Measurements from ENCODE around the gene CEP95.

CEP95 gene

DNA sequence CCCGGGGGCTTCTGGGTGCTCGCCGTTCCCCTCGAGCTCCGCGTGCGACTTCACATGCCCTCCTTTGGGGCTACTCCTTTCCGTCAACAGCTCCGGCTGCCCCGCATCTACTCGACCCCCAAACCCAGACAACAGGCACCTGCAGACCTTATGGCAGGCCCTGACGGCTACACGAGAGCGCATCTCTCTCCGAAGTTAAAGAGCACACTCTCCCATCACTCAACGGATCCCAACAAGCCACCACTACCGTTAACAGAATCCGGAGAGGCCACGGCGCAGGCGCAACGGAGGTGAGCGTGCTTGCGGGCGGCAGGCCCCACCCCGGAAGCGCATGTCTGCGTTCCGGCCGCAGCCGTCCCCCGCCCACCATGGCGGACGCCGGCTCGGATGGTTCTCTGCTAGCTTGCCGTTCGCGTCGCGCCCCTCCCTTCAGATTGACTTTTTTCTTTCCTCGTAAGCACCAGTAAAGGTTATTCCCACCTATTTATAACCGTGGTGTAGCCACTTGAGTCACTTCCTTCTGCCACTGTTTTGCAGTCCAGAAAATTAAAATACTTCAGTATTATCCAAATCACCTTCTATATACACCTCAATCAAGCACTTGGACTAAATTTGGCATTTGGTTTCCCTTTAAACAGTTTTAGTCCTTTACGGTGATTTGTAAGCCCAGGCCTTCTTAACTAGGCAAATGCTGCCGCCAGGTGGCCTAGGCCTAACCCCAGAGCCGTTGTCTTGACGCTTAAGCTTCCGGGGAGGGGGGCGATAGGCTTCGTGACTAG, 9.8 kb upstream of the CEP95 start, which contains the start of gene POLG2:
Gene POLG2 (minus strand): TSS at position 269 of the 779 bp plus-strand sequence. CDS start 86 bp downstream, at position 183.
- DNase-seq, result peak; percentile 92 to 94

- no peak for DNase-seq
These were observed 9.2 kb upstream of the CEP95 start for GRCh38 chr17:64497565-64498035.

GRCh38 chr17:64498308-64499203, 8.2 kb upstream of the CEP95 start:
- DNase-seq, result no peak

DNA sequence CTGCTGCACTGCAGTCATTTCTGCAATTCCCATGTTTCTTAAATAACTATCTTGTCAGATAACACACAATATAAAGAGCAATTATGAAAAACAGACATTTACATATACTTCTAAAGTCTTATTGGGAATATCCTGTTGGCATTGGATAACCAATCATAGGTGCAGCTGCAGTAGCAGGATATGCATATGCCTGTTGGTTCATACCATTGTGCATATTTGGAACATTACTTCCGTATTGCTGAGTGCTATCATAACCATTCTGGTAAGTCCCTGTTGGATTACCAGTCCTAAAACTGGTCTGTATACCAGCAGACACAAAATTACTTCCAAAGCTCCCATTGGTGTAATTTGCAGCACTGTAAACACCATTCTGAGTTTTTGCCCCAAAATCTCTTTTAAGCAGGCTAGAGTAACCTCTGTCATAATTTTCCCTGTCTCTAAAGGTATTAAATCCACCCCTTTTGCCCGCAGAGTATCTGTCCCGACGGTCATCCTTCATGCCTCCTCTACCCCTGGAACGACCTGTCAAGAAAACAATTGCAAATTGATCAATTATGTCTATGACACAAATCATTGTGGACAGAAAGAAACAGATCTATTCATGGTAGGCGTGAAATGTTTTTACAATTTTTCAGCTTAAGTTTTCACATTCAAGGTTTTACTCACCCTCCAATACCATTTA, 6.8 kb upstream of the CEP95 start:
- DNase-seq, result no peak

DNA sequence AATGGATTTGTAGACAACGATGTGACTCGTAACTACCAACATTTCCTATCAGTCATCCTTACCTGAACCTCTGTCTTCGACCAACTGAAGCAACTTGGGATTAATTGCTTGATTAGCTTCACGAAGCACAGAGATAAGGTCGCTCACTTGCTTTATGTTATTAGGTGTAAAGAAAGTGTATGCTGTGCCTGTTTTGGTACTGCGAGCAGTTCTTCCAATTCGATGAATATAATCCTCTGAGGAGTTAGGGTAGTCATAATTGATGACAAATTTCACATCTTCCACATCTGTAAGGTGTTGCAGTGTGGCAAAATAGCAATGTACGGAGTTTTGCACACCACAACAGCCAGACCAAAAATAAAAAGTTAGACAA, 6.3 kb upstream of the CEP95 start:
- DNase-seq, result no peak

DNA sequence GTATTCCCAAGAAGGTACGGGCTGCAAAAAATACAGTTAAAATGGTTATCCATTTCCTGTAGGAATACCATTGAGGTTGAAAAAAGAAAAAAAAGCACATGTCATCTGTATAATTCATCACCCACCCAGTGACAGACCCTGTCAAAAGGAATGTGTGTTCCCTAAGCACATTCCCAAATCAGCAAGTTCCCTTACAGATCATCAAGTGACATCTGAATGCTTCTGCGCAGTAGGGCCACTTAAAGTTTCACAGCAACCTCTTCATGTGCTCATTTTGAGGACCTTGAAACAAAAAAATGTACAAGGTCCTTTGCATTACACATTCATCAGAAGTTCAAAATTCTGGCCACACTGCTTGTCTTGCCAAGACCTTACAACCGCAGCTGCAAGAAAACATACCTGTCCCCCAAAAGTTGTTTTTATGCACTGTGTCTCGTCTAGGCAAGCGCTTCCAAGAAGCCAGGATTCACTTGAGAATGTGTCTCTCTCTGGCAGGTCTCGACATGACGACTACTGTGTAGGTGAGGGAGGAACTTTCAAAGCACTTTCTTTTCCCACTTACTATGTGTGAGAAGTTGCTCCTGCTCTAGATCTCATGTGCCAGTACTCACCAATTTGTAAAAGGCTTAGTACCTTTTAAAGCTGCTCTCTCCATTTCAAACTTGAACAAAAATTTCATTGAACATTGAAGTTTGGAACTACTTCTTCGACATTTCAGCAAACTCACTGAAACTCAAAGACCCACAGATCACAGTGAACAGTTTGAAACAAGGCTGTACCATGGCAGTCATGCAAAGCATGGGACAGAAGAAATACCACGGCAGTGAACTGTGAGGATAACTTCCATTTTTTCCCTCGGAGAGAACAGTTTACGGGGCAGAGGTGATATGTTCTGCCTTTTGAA, 5.7 kb upstream of the CEP95 start:
- no peak for DNase-seq

DNA sequence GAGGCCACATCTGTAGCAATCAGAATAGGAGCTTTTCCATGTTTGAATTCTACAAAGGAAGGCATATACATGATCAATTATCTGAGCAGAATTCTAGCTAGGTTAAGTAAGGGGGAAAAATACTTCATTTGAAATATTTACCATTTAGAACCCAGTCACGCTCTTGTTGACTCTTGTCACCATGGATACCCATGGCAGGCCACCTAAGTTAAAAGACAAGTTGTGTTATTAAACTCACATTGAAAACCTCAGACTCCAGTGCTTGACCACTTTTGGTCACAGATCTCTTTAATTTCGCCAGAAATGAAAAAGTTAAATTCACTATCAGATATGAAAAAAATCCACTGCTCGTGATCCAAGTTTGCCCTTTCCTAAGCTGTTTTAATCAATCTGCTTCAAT, 4.8 kb upstream of the CEP95 start:
- DNase-seq, result no peak

DNA sequence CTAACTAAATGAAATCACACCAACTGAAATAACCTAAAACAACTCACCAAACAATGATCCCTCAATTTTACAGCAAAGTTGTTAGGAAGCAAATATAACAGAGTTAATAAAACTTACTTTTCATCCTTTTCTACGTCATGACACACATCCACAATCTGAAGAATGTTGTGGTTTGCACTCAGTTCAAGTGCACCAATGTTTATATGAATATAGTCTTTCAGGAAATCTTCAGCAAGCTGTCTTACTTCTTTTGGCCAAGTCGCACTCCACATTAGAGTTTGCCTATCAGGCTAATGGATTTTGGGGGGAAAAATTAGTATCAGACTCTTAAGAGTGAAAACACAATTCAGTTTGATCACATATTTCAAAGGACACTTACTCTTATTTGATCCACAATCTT, 4.0 kb upstream of the CEP95 start:
- no peak for DNase-seq

GRCh38 chr17:64503341-64503740, 3.4 kb upstream of the CEP95 start:
- no peak for DNase-seq

GRCh38 chr17:64503821-64504768, 2.7 kb upstream of the CEP95 start:
- DNase-seq, result no peak

DNA sequence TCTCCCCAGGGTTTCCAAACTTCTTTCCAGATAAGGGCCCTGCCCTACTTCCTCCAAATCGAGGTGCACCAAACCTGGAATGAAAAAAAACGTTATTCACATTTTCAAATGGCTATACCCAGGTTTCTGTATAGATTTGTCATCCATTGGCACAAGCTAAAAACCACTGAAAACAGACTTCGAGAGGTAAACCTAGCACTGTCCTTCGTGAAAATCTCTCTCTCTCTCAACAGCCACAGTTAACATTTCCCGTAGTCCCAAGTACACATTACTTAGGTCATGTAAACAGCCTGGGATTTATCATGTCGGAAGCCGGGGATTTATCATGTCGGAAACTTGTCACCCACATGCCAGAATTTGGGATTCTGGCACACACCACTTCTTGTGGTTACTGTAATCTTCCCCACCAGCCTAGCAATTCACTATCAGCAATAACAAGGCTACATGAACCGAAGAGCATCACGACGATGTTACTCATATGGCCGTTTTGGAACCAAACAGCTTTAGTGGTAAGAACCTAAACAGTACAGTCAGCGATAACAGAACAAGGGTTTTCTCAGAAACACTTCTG, 1.9 kb upstream of the CEP95 start:
- no peak for DNase-seq

- peak; percentile 93 for DNase-seq
These were observed 1.2 kb upstream of the CEP95 start for GRCh38 chr17:64505340-64506200.

DNA sequence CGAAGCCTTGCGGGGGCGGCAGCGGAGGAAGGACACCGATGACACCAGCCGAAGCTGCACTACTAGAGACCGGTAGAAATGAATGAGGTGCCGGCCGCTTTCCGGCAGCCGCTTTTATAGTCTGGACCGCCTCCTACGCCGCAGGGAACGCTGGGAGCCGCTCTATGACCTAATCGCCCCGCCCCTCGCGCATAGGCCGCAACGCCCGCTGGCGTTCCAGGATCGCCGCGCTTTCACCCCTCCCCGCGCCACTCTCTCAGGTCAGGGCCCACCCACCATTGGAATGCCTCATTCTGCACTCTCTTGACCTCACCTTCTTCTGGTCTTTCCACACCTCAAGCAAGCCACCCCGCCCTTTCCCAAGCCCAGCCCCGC, 589 bp upstream of the CEP95 start, which contains the start of gene DDX5:
Gene DDX5 (minus strand): TSS at position 89 of the 375 bp plus-strand sequence. CDS start 170 bp downstream, outside the sequence.
- peak; percentile 98 to 99 for DNase-seq

- peak; percentile 73 to 81 for DNase-seq
These were observed 621 bp downstream of the CEP95 start for GRCh38 chr17:64507413-64507782.

- DNase-seq, result no peak
These were observed 1.9 kb downstream of the CEP95 start for GRCh38 chr17:64508683-64509082.

GRCh38 chr17:64509179-64509578, 2.4 kb downstream of the CEP95 start:
- DNase-seq, result no peak

GRCh38 chr17:64515419-64515818, 8.6 kb downstream of the CEP95 start:
- DNase-seq, result no peak

- no peak for DNase-seq
These were observed 9.1 kb downstream of the CEP95 start for GRCh38 chr17:64515829-64516228.

GRCh38 chr17:64519601-64520000, 12.8 kb downstream of the CEP95 start:
- no peak for DNase-seq

GRCh38 chr17:64520359-64520758, 13.6 kb downstream of the CEP95 start:
- no peak for DNase-seq

Data from AML-193 (cell line).